Stomach smooth muscle (tissue), 2 donors: ENCODE results near the gene ZNF774.

Experiments
- H3K27ac ChIP-seq: one replicate; pipeline ENCODE4 v1.7.0; 2013; ENCODE audit warnings: mild to moderate bottlenecking, low read length, inconsistent platforms
- H3K27me3 ChIP-seq, 2 donors: one replicate each; pipeline ENCODE4 v1.7.0; 2013; ENCODE audit warnings: low read length in 2 of 2; ENCODE audit not compliant: insufficient read depth in 2 of 2, control insufficient read depth in 1 of 2
- H3K36me3 ChIP-seq, 2 donors: one replicate each; pipeline ENCODE4 v1.7.0; 2013; ENCODE audit warnings: low read length in 2 of 2; ENCODE audit not compliant: control insufficient read depth in 2 of 2, insufficient read depth in 2 of 2
- H3K4me1 ChIP-seq: one replicate; pipeline ENCODE4 v1.7.0; 2013; ENCODE audit warnings: low read length; ENCODE audit not compliant: control insufficient read depth, insufficient read depth
- H3K4me3 ChIP-seq, 2 donors: one replicate each; pipeline ENCODE4 v1.7.0; 2013; ENCODE audit warnings: low read length in 2 of 2
- H3K9ac ChIP-seq, 2 donors: one replicate each; pipeline ENCODE4 v1.7.0; 2013; ENCODE audit warnings: low read length in 2 of 2, mild to moderate bottlenecking in 1 of 2
- H3K9me3 ChIP-seq, 2 donors: one replicate each; pipeline ENCODE4 v1.7.0; 2013; ENCODE audit warnings: low read length in 2 of 2; ENCODE audit not compliant: control insufficient read depth in 2 of 2
- donor health status: healthy.
- donor health status: Pancreatic carcinoma.

ZNF774 gene

GRCh38 chr15:90320885-90321278, 31.2 kb upstream of the ZNF774 start:
- Histone ChIP-seq H3K27ac (no peak overlapping the region), H3K36me3 (no peaks in the 10 kb centered on the region), H3K4me1 (peaks cover 12% of the 10 kb centered on the region), H3K27me3 (no peaks in the 10 kb centered on the region), H3K4me3 (no peak overlapping the region), H3K9me3 (no peaks in the 10 kb centered on the region), H3K9ac (no peak overlapping the region)

DNA sequence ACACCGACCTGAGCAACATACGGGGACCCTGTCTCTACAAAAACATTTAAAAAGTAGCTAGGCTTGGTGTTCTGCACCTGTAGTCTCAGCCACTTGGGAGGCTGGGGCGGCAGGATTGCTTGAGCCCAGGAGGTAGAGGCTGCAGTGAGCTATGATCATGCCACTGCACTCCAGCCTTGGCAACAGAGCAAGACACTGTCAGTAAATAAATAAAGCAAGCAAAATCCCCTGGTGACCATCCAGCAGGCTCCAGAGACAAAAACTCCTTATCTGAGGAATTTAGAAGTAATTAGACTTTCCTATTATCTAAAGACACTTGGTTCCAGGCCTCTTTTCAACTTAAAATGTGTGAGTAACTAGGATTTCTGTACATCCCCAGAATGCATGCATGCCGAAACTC, 29.5 kb upstream of the ZNF774 start:
- H3K4me3 ChIP-seq = no peak overlapping the region
- H3K36me3 ChIP-seq = no peaks in the 10 kb centered on the region
- no peak overlapping the region for H3K27ac ChIP-seq
- no peaks in the 10 kb centered on the region for H3K9me3 ChIP-seq
- no peak overlapping the region for H3K9ac ChIP-seq
- H3K4me1 ChIP-seq = peaks cover 8% of the 10 kb centered on the region
- no peaks in the 10 kb centered on the region for H3K27me3 ChIP-seq

DNA sequence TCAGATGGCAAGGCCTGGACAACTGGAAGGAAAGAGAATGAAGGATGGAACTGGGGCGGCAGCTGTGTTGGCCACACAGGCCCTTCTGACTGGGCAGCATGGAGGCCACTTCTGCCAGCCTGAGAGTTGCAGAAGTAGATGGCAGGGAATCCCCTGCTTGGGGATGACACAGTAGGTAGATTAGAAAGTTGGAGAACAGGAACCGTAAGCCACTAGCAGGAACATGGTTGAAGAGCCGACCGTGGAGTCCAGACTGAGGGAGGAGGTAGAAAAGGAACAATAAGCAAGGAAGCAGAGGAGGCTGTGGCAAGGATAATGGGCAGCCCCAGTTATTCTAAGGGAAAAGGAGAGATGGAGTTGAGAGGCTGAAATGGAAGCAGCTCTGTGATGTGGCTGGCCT, 26.4 kb upstream of the ZNF774 start:
- H3K4me3 ChIP-seq = no peak overlapping the region
- no peaks in the 10 kb centered on the region for H3K36me3 ChIP-seq
- no peak overlapping the region for H3K27ac ChIP-seq
- no peaks in the 10 kb centered on the region for H3K9me3 ChIP-seq
- H3K9ac ChIP-seq = no peak overlapping the region
- H3K27me3 ChIP-seq = no peaks in the 10 kb centered on the region
- H3K4me1 ChIP-seq = no peaks in the 10 kb centered on the region

DNA sequence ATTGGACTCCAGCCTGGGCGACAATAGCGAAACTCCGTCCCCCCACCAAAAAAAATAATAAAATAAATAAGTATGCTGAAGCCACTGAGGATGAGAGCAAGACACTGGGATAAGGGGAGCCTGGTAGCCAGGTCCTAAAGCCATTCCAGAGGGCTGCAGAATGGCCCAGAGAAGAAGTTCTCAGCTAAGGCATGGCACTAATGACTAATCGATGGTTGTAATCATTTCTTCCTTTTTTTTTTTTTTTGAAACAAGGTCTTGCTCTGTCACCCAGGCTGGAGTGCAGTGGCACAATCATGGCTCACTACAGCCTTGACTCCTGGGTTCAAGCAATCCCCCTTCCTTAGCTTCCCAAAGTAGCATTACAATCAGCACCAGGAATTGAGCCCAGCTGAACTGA, 25.6 kb upstream of the ZNF774 start:
- no peaks in the 10 kb centered on the region for H3K4me1 ChIP-seq
- no peak overlapping the region for H3K27ac ChIP-seq
- no peaks in the 10 kb centered on the region for H3K36me3 ChIP-seq
- H3K4me3 ChIP-seq = no peak overlapping the region
- H3K9me3 ChIP-seq = no peaks in the 10 kb centered on the region
- no peaks in the 10 kb centered on the region for H3K27me3 ChIP-seq
- H3K9ac ChIP-seq = no peak overlapping the region

GRCh38 chr15:90327311-90327710, 24.8 kb upstream of the ZNF774 start:
- Histone ChIP-seq H3K36me3 (no peaks in the 10 kb centered on the region), H3K27me3 (no peaks in the 10 kb centered on the region), H3K27ac (no peak overlapping the region), H3K4me3 (no peak overlapping the region), H3K9me3 (no peaks in the 10 kb centered on the region), H3K9ac (no peak overlapping the region), H3K4me1 (no peaks in the 10 kb centered on the region)

- no peak overlapping the region for H3K9ac ChIP-seq
- no peak overlapping the region for H3K27ac ChIP-seq
- H3K27me3 ChIP-seq = no peaks in the 10 kb centered on the region
- no peaks in the 10 kb centered on the region for H3K36me3 ChIP-seq
- no peaks in the 10 kb centered on the region for H3K4me1 ChIP-seq
- no peaks in the 10 kb centered on the region for H3K9me3 ChIP-seq
- no peak overlapping the region for H3K4me3 ChIP-seq
Measured at GRCh38 chr15:90334304-90334731, 17.8 kb upstream of the ZNF774 start.

GRCh38 chr15:90336705-90337141, 15.4 kb upstream of the ZNF774 start:
- no peak overlapping the region for H3K27ac ChIP-seq

DNA sequence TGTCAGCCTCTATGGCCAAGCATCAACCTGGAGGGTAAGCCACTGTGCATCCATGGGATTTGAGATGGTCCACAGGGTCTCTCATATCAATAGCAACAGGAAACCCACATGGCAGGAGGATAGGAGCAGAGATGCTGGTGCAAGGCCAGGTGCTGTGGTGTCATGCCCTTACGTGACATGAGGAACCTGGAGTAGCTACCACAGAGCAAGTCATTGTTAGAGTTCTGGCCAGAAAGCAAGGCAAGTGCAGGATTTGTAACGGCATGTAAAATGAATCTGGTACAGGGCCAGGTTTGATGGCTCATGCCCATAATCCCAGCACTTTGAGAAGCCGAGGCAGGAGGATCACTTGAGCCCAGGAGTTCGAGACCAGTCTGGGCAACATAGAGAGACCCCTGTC, 14.8 kb upstream of the ZNF774 start:
- H3K4me3 ChIP-seq = no peak overlapping the region
- no peak overlapping the region for H3K9ac ChIP-seq
- H3K27me3 ChIP-seq = no peaks in the 10 kb centered on the region
- H3K9me3 ChIP-seq = no peaks in the 10 kb centered on the region
- H3K27ac ChIP-seq = no peak overlapping the region
- no peaks in the 10 kb centered on the region for H3K36me3 ChIP-seq
- H3K4me1 ChIP-seq = no peaks in the 10 kb centered on the region

More at GRCh38 chr15:90336705-90337141, 15.4 kb upstream of the ZNF774 start:
- H3K4me1 ChIP-seq = no peaks in the 10 kb centered on the region
- no peak overlapping the region for H3K9ac ChIP-seq
- no peaks in the 10 kb centered on the region for H3K9me3 ChIP-seq
- no peak overlapping the region for H3K4me3 ChIP-seq
- no peaks in the 10 kb centered on the region for H3K27me3 ChIP-seq
- H3K36me3 ChIP-seq = no peaks in the 10 kb centered on the region

GRCh38 chr15:90338532-90338931, 13.6 kb upstream of the ZNF774 start:
- no peak overlapping the region for H3K9ac ChIP-seq
- no peak overlapping the region for H3K27ac ChIP-seq
- H3K4me3 ChIP-seq = no peak overlapping the region
- no peaks in the 10 kb centered on the region for H3K27me3 ChIP-seq
- H3K36me3 ChIP-seq = no peaks in the 10 kb centered on the region
- H3K9me3 ChIP-seq = no peaks in the 10 kb centered on the region
- peaks cover 2% of the 10 kb centered on the region for H3K4me1 ChIP-seq

DNA sequence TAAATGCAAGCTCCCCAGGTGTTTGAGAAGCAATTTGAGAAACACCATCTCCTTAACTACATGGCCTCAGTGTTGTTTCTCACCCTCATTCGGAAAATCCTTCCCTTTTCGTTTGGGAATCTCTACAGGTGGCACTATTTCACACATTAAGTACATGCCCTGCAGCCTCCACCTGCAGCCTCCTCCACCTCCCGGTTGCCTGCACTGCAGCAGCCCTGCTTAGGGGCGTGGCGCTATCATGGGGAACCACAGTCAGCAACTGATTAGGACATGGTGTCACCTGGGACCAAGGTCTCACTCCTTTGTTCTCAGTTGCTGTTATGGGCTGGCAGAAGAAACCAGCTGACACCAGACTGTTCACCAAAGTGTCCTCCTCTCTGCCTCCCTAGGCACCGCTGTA, 11.7 kb upstream of the ZNF774 start:
- H3K4me3 ChIP-seq = no peak overlapping the region
- peaks cover 3% of the 10 kb centered on the region for H3K4me1 ChIP-seq
- H3K9me3 ChIP-seq = no peaks in the 10 kb centered on the region
- no peak overlapping the region for H3K27ac ChIP-seq
- H3K27me3 ChIP-seq = no peaks in the 10 kb centered on the region
- no peak overlapping the region for H3K9ac ChIP-seq
- no peaks in the 10 kb centered on the region for H3K36me3 ChIP-seq

DNA sequence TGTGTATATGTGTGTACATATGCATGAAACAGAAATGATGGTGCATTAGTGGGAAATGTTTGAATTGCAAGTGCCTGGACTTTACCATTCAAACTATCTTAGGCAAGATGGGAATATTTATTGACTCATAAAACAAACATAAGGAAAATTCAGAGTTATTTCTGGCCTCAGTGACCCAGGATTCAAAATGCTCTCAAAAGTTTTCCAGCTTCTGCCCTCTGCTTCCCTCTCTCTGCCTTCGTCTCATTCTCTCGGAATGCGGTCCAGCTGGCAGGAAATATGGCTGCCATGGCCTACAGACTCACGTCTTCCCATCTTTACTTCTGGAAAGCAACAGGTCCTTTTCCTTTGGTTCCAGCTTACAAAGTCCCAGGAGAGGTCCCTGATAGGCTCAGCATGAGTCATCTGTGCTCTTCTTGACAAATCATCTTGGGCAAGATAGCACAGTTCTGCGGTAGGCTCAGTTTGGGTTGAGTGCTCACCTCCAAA, 8.7 kb upstream of the ZNF774 start:
- Histone ChIP-seq H3K27ac (no peak overlapping the region), H3K9ac (no peak overlapping the region), H3K36me3 (no peaks in the 10 kb centered on the region), H3K9me3 (no peaks in the 10 kb centered on the region), H3K4me3 (no peak overlapping the region), H3K4me1 (peaks cover 3% of the 10 kb centered on the region), H3K27me3 (no peaks in the 10 kb centered on the region)
